Tongue (tissue), 2 donors: ENCODE results near the gene UBE2QL1. TPM values are rescaled to one million over a fixed set of nuclear protein-coding genes. Genes with fewer than 3 reads are reported as not detected.

Experiments used
- DNase-seq: peaks from one replicate; pipeline ENCODE4 v3.0.0-alpha.2; 2015
- total RNA-seq: library from RNA; depleted of rRNA; stranded (reverse); fragments of >200 nt; gene quantifications from one replicate; pipeline ENCODE4 v1.2.3, GENCODE V29; 2014

The UBE2QL1 gene
- 2.3 TPM for total RNA-seq

- peak; percentile 22 for DNase-seq
These were observed at the start of gene UBE2QL1 for GRCh38 chr5:6448622-6449464. TSS of gene UBE2QL1 (plus strand) at chr5:6448859. CDS start at chr5:6448894, 35 bp downstream.

- DNase-seq: no peak
These were observed 48.4 kb upstream of the UBE2QL1 start for GRCh38 chr5:6399980-6400910.

GRCh38 chr5:6401410-6401809 is 47.2 kb upstream of the UBE2QL1 start:
- no peak for DNase-seq

GRCh38 chr5:6402939-6403338 is 45.7 kb upstream of the UBE2QL1 start:
- no peak for DNase-seq

- DNase-seq: no peak
These were observed 45.2 kb upstream of the UBE2QL1 start for GRCh38 chr5:6403416-6403815.

- no peak for DNase-seq
These were observed 44.5 kb upstream of the UBE2QL1 start for GRCh38 chr5:6404129-6404528.

GRCh38 chr5:6405591-6405990 is 43.1 kb upstream of the UBE2QL1 start:
- no peak for DNase-seq

- DNase-seq: no peak
These were observed 41.0 kb upstream of the UBE2QL1 start for GRCh38 chr5:6407558-6408259.

GRCh38 chr5:6408260-6408596 is 40.4 kb upstream of the UBE2QL1 start:
- no peak for DNase-seq

- no peak for DNase-seq
These were observed 39.8 kb upstream of the UBE2QL1 start for GRCh38 chr5:6408627-6409446.

GRCh38 chr5:6410421-6410820 is 38.2 kb upstream of the UBE2QL1 start:
- DNase-seq: no peak

- no peak for DNase-seq
These were observed 37.5 kb upstream of the UBE2QL1 start for GRCh38 chr5:6411141-6411540.

GRCh38 chr5:6412811-6413210 is 35.8 kb upstream of the UBE2QL1 start:
- no peak for DNase-seq

GRCh38 chr5:6417657-6418056 is 31.0 kb upstream of the UBE2QL1 start:
- DNase-seq: no peak

- DNase-seq: no peak
These were observed 29.9 kb upstream of the UBE2QL1 start for GRCh38 chr5:6418679-6419276.

GRCh38 chr5:6419340-6419852 is 29.3 kb upstream of the UBE2QL1 start:
- DNase-seq: peak; percentile 27

- DNase-seq: no peak
These were observed 25.1 kb upstream of the UBE2QL1 start for GRCh38 chr5:6423327-6424109.

- DNase-seq: no peak
These were observed 24.5 kb upstream of the UBE2QL1 start for GRCh38 chr5:6424110-6424659.

GRCh38 chr5:6424700-6425099 is 24.0 kb upstream of the UBE2QL1 start:
- DNase-seq: no peak

- DNase-seq: no peak
These were observed 21.0 kb upstream of the UBE2QL1 start for GRCh38 chr5:6427694-6428093.
